Kidney tubule cell (primary cell): ENCODE data around the gene PAAF1.
A peak's percentile ranks its signal among the peaks of the same experiment; 100 is the strongest.

Source experiments
- DNase-seq: peaks from one replicate; pipeline ENCODE4 v3.0.0-alpha.2; 2018; ENCODE audit warnings: low spot score

Gene PAAF1

GRCh38 chr11:73876424-73877310 is at the start of gene PAAF1, which contains the start of gene COA4:
Gene PAAF1, plus strand, starts transcription at chr11:73876999. Its CDS starts 23 bp downstream, at chr11:73877022.
Gene COA4, minus strand, starts transcription at chr11:73876846. Its CDS starts 3,468 bp downstream, at chr11:73873378.
- peak; percentile 98 for DNase-seq

- no peak for DNase-seq
Observed at GRCh38 chr11:73830261-73830660, 46.5 kb upstream of the PAAF1 start.

- DNase-seq: no peak
Observed at GRCh38 chr11:73833067-73833466, 43.7 kb upstream of the PAAF1 start.

- peak; percentile 8 for DNase-seq
Observed at GRCh38 chr11:73838443-73839122, 38.2 kb upstream of the PAAF1 start.

GRCh38 chr11:73839123-73839457 is 37.7 kb upstream of the PAAF1 start:
- no peak for DNase-seq

- DNase-seq: no peak
Observed at GRCh38 chr11:73851046-73851764, 25.6 kb upstream of the PAAF1 start.

GRCh38 chr11:73852049-73852448 is 24.8 kb upstream of the PAAF1 start:
- DNase-seq: no peak

- peak; percentile 38 for DNase-seq
Observed at GRCh38 chr11:73854680-73855079, 22.1 kb upstream of the PAAF1 start.

- DNase-seq: no peak
Observed at GRCh38 chr11:73856031-73856567, 20.7 kb upstream of the PAAF1 start.

GRCh38 chr11:73859671-73860070 is 17.1 kb upstream of the PAAF1 start:
- peak; percentile 15 for DNase-seq

- DNase-seq: no peak
Observed at GRCh38 chr11:73860202-73860601, 16.6 kb upstream of the PAAF1 start.

GRCh38 chr11:73862986-73863385 is 13.8 kb upstream of the PAAF1 start:
- DNase-seq: no peak

GRCh38 chr11:73866095-73866579 is 10.7 kb upstream of the PAAF1 start:
- no peak for DNase-seq

- DNase-seq: peak; percentile 92
Observed at GRCh38 chr11:73866586-73866996, 10.2 kb upstream of the PAAF1 start.

- DNase-seq: no peak
Observed at GRCh38 chr11:73869332-73869949, 7.4 kb upstream of the PAAF1 start.

- DNase-seq: no peak
Observed at GRCh38 chr11:73870261-73870660, 6.5 kb upstream of the PAAF1 start.

GRCh38 chr11:73872749-73873357 is 3.9 kb upstream of the PAAF1 start:
- DNase-seq: no peak

- no peak for DNase-seq
Observed at GRCh38 chr11:73875380-73875779, 1.4 kb upstream of the PAAF1 start.

- no peak for DNase-seq
Observed at GRCh38 chr11:73875840-73876239, 959 bp upstream of the PAAF1 start.

- DNase-seq: no peak
Observed at GRCh38 chr11:73878771-73879170, 2.0 kb downstream of the PAAF1 start.

GRCh38 chr11:73880449-73880848 is 3.6 kb downstream of the PAAF1 start:
- DNase-seq: peak; percentile 26
